ENCODE measurements around the gene ZNF423. TPM values are rescaled to one million over a fixed set of nuclear protein-coding genes. Genes with fewer than 3 reads are reported as not detected.

Gene ZNF423
- total and polyA plus RNA-seq, 9 of the 15 experiments (the other 6 are each of a cell fraction or from before 2014, with no cell fraction given) = not detected

GRCh38 chr16:49875806-49876715 is 20.1 kb upstream of the ZNF423 start:
- FAIRE-seq (no peak), ATAC-seq (no peak), DNase-seq (ENCODE audit: extremely low read depth in 1 of 4, low spot score in 3 of 4) (no peak)
- Histone ChIP-seq H3K4me3 (no peak overlapping the region), H3K9me3 (replicated peaks; ENCODE audit: control insufficient read depth, insufficient read depth, low read depth, low read length) (no peaks in the 10 kb centered on the region), H3K4me2 (ENCODE audit: insufficient read depth, low read length) (no peak overlapping the region), H3K4me1 (replicated peaks in 1 of 2; ENCODE audit: control insufficient read depth in 2 of 2, insufficient read depth in 2 of 2, low read length in 2 of 2) (peaks cover 0 to 10% of the 10 kb centered on the region in 2 experiments; a peak in 2 of 5 replicates), H3K27me3 (ENCODE audit: control insufficient read depth in 2 of 2, insufficient read depth in 2 of 2, low read length in 2 of 2) (peaks cover 4 to 45% of the 10 kb centered on the region in 2 experiments), H3K36me3 (ENCODE audit: control insufficient read depth, insufficient read depth, low read length) (no peaks in the 10 kb centered on the region), H2AFZ (ENCODE audit: low read depth, low read length) (no peak overlapping the region), H4K20me1 (replicated peaks; ENCODE audit: control insufficient read depth, insufficient read depth, low read length) (no peaks in the 10 kb centered on the region), H3K9me1 (ENCODE audit: control insufficient read depth, insufficient read depth, low read length) (no peaks in the 10 kb centered on the region), H3K79me2 (ENCODE audit: control insufficient read depth, insufficient read depth, low read length) (no peaks in the 10 kb centered on the region), H3K9ac (ENCODE audit: insufficient read depth in 1 of 2, low read depth in 2 of 2, low read length in 2 of 2) (no peak overlapping the region), H3K27ac (ENCODE audit: extremely low read depth, low read depth, low read length) (no peak overlapping the region)
- 33% methylated on average over 32 of the region's 45 CpGs for WGBS (ENCODE audit: insufficient coverage, low coverage, missing lambda C conversion rate)
- intact Hi-C loops (cut with micrococcal nuclease) (no loop called here), in situ Hi-C loops (cut with MboI) (no loop called here)
- BruUV-seq (replicated peaks) = no TSS peak
- ChIA-PET CTCF (ENCODE audit: low intra/inter-chr PET ratio) (no interaction called here), POLR2A (interaction anchor here (0.5 to 0.7 kb wide), 2 partner anchors 10 to 60 kb away, joined by 3 to 4 read pairs; no protein-coding TSS in a partner anchor)
- TF ChIP-seq ZNF407 (IDR thresholded peaks at IDR 0.05; ENCODE audit: low read depth) (no peak), MAFK (IDR thresholded peaks at IDR 0.05; ENCODE audit: low read length) (no peak), ZEB2 (IDR thresholded peaks at IDR 0.05) (no peak), ZNF347 (CRISPR knock-in tag; IDR thresholded peaks at IDR 0.05; ENCODE audit: low read depth) (no peak), SMARCA5 (IDR thresholded peaks at IDR 0.05) (no peak), BCL6 (CRISPR knock-in tag; IDR thresholded peaks at IDR 0.05) (no peak), ZNF311 (CRISPR knock-in tag; IDR thresholded peaks at IDR 0.05) (no peak), CBFA2T3 (IDR thresholded peaks at IDR 0.05) (no peak), MYNN (IDR thresholded peaks at IDR 0.05) (no peak), MYNN (CRISPR knock-in tag; IDR thresholded peaks at IDR 0.05) (no peak), HOXB6 (CRISPR knock-in tag; IDR thresholded peaks at IDR 0.05; ENCODE audit: borderline replicate concordance) (no peak), MBD1 (CRISPR knock-in tag; IDR thresholded peaks at IDR 0.05) (no peak), RBM22 (IDR thresholded peaks at IDR 0.05; ENCODE audit: low read depth, low read length, poor library complexity, severe bottlenecking) (no peak), NCOA2 (IDR thresholded peaks at IDR 0.05; ENCODE audit: partially characterized antibody in 2 of 2) (no peak), CSDE1 (IDR thresholded peaks at IDR 0.05) (no peak)
